HG03460 (cell line): ENCODE data around the gene CAMSAP3.
"Not testable (repeated sequence)": the region's sequence is repeated elsewhere in the genome, so short reads cannot be mapped to it uniquely, and the experiment has no call there.

Source experiments
- ATAC-seq: cut with Tn5 transposase; IDR thresholded peaks from one replicate; pipeline ENCODE4 v1.9.1; 2021; ENCODE audit not compliant: unreplicated experiment

The CAMSAP3 gene

GRCh38 chr19:7577422-7577821, 18.2 kb upstream of the CAMSAP3 start:
- not testable (repeated sequence) for ATAC-seq

- no peak for ATAC-seq
Observed at GRCh38 chr19:7578127-7578526, 17.5 kb upstream of the CAMSAP3 start.

DNA sequence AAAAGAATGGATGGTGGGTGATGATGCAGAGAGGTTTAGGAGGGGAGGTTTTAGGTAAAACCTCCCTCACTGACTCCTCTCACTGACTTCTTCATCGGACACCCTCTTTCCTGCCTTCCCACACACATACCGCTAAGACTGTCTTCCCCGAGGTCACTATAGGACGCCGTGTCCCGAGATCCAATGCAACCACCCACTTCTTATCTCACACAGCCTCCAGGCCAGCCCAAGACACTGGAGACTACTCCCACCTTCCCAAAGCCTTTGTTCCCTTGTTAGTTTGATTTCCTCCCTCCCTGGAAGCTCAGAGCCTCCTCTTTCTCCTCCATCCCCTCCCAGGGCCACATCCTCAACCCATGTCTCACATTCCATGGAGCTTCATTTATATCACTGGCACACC, 16.5 kb upstream of the CAMSAP3 start:
- ATAC-seq = no peak

DNA sequence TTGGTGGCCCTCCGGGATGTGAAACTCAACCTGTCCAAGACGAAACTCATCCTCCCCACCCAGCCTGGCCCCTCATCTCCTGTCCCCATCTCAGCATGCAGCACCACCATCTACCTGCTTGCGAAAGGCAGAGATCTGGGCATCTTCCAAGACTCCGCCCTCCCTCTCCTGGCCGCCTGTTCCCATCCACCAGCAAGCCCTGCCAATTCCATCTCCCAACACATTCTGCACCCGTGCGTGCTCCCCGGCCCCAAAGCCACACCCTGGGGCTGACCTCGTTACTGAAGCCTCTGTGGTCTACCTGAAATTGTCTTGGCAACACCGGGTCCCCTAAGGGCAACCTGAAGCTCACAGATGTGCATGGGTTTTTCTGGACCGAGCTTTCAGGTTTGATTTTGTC, 13.2 kb upstream of the CAMSAP3 start:
- no peak for ATAC-seq

GRCh38 chr19:7589822-7590221, 5.8 kb upstream of the CAMSAP3 start:
- ATAC-seq = no peak

- no peak for ATAC-seq
Observed at GRCh38 chr19:7590256-7590655, 5.4 kb upstream of the CAMSAP3 start.

DNA sequence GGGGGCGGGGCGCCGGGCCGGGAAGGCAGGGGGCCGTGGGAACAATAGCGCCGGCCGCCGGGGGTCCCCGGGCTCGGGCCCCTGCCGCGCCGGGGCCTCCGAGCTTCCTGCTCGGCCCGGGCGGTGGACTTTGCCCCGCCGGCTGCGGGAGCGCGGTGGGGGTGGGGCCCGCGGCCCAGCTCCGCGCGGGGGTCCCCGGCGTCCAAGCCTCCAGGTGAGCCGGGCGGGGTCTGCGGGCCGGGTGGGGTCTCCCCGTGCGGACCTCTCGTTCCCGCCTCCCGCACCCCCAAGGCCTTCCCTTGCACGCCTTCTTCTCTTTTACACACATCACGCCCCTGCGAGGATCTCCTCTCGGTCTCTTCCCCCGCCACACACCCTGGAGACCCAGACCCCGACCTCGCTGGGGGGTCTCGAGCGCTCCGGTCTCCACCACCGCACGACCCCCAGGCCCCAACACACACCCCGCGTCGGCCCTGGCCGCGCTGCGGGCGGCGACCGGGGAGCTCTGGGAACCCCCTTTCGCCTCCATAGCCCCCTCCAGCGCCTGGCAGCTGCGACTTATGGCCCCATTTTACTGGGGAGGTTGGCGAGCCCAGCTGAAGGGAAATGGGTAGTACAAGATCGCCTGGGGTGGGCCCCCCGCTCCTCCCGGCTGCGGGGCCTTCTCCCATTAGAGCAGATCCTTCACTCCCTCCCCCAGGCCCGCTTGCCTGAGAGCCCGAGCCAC, 711 bp downstream of the CAMSAP3 start:
- ATAC-seq = no peak

DNA sequence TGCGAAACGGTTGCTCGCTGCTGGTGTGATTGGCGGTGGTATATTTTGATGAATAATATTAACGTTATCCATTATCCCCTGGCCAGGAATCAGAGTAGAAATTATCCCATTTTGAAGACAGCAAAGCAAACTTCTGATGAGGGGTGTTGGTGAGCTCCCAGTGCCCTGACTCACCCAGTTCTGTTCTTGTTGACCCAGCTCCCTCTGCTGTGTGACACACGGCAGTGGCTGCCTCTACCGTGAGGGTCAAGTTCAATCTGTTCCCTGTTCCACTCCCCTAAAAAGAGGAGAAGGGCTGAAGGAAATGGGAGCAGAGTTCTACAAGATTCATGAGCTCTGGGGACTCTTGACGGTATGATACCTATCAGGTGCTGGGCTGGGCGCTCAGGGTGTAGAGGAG, 2.0 kb downstream of the CAMSAP3 start:
- ATAC-seq = no peak

DNA sequence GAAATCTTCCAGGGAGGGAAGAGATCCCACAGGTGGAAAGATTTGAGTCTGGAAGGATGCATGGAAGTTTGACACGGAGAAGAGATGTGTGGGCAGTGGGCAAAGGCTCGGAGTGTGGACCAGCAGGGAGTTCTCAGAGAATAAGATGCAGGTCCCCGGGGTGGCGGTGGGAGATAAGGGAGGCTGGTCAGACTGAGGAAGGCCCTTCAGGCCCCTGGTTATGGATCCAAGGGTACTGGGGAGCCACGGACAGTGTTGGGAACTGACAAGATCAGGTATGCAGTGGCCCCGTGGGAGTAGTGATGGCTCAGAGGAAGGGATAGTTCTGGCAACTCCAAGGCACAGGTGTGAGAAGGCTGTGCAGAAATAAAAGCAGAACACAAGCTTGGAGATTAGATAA, 2.5 kb downstream of the CAMSAP3 start:
- no peak for ATAC-seq

DNA sequence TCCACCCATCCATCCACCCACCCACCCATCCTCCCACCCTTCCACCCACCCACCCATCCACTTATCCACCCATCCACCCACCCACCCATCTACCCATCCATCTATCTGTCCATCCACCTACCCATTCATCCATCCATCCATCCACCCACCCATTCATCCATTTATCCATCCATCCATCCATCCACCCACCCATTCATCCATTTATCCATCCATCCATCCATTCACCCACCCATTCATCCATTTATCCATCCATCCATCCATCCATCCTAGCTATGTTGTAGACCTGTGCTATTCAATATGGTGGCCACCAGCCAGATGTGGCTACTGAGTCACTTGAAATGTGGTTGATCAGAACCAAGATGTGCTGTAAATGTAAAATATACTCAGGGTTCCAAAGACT, 5.1 kb downstream of the CAMSAP3 start:
- no peak for ATAC-seq

DNA sequence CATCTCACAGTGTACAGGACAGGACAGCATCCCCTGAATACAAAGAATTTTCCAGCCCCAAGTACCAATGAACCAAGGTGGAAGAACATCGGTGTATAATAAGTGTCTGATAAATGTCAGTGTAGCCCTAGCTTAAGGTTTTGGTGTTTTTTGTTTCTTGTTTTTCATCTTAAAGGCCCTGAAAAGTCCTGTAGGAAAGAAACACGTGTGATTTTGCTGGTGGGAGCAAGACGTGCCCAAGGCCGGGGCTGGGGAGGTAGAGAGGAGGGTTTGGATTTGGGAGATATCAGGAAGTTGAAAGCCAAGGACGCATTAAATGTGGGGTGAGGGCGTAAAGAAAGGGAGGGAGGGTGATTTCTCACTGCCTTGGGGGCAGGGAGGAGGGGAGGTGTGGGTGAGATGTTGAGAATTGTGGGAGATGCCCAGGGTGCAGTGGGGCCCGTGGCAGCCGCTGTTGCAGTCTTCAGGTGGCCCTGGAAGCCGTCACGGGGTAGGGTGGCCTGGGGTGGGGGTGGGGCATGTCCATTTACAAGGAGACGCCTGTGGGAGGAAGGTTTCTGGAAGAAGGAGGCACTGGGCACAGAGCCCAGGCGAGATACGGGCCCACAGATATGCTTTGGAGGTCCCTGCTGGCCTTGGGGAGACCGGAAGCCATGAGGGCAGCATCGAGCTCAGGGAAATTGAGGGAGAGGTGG, 6.7 kb downstream of the CAMSAP3 start:
- ATAC-seq = no peak

GRCh38 chr19:7602935-7603497, 7.4 kb downstream of the CAMSAP3 start:
- ATAC-seq = no peak

- ATAC-seq = no peak
Observed at GRCh38 chr19:7603919-7604318, 8.3 kb downstream of the CAMSAP3 start.

- ATAC-seq = no peak
Observed at GRCh38 chr19:7605490-7606222, 10.0 kb downstream of the CAMSAP3 start.

GRCh38 chr19:7606289-7606688, 10.6 kb downstream of the CAMSAP3 start:
- ATAC-seq = no peak

GRCh38 chr19:7607212-7607873, 11.7 kb downstream of the CAMSAP3 start:
- ATAC-seq = no peak

GRCh38 chr19:7607874-7608560, 12.4 kb downstream of the CAMSAP3 start:
- ATAC-seq = no peak

DNA sequence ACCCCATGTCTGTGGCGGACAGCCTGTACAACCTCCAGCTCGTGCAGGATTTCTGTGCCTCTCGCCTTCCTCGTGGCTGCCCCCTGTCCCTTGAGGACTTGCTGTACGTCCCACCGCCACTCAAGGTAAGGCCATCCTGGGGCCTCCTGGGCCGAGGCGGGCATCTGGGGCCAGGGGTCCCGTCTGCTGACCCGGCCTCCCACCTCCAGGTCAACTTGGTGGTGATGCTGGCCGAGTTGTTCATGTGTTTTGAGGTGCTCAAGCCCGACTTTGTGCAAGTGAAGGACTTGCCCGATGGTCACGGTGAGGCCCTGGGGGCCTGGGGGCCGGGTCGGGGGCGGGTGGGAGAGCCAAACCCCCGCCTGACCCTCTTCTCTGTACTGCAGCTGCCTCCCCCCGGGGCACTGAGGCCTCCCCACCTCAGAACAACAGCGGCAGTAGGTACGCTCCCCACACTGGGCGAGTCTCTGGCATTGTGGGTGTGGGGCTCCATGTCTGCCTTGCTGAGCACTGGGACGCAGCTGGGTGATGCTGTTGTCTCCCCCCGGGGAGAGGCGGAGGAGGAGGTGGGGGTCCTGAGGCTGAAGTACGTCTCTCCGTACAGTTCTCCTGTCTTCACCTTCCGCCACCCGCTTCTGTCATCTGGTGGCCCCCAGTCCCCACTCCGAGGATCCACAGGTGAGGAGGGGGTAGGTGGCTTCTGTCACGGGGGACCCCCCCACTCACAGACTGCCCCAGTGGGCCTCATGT, 15.0 kb downstream of the CAMSAP3 start:
- no peak for ATAC-seq

- ATAC-seq = no peak
Observed at GRCh38 chr19:7611541-7612279, 16.0 kb downstream of the CAMSAP3 start.
